HG03175 (cell line): ENCODE data around the gene IGSF6.
"Not testable (repeated sequence)": the region's sequence is repeated elsewhere in the genome, so short reads cannot be mapped to it uniquely, and the experiment has no call there.

Experiments
- ATAC-seq: cut with Tn5 transposase; IDR thresholded peaks from one replicate; pipeline ENCODE4 v1.9.1; 2021; ENCODE audit warnings: mild to moderate bottlenecking, moderate library complexity; ENCODE audit not compliant: unreplicated experiment

The IGSF6 gene

GRCh38 chr16:21630866-21631265 lies 21.5 kb downstream of the IGSF6 start:
- not testable (repeated sequence) for ATAC-seq

- not testable (repeated sequence) for ATAC-seq
These were observed 22.5 kb downstream of the IGSF6 start for GRCh38 chr16:21629616-21630539.

GRCh38 chr16:21628772-21629171 lies 23.6 kb downstream of the IGSF6 start:
- no peak for ATAC-seq

- no peak for ATAC-seq
These were observed 24.2 kb downstream of the IGSF6 start for GRCh38 chr16:21628121-21628726.

- no peak for ATAC-seq
These were observed 25.6 kb downstream of the IGSF6 start for GRCh38 chr16:21626659-21627277.

- ATAC-seq: no peak
These were observed 27.4 kb downstream of the IGSF6 start for GRCh38 chr16:21625026-21625425.

GRCh38 chr16:21622545-21622944 lies 29.9 kb downstream of the IGSF6 start:
- ATAC-seq: no peak

- ATAC-seq: no peak
These were observed 31.8 kb downstream of the IGSF6 start for GRCh38 chr16:21620592-21620991.

GRCh38 chr16:21619765-21620425 lies 32.5 kb downstream of the IGSF6 start:
- ATAC-seq: no peak

- ATAC-seq: no peak
These were observed 34.1 kb downstream of the IGSF6 start for GRCh38 chr16:21618281-21618680.

GRCh38 chr16:21617607-21618006 lies 34.8 kb downstream of the IGSF6 start:
- ATAC-seq: no peak

- no peak for ATAC-seq
These were observed 37.5 kb downstream of the IGSF6 start for GRCh38 chr16:21614896-21615295.

GRCh38 chr16:21613781-21614180 lies 38.6 kb downstream of the IGSF6 start:
- no peak for ATAC-seq

- ATAC-seq: no peak
These were observed 39.0 kb downstream of the IGSF6 start for GRCh38 chr16:21613361-21613760.

- no peak for ATAC-seq
These were observed 40.6 kb downstream of the IGSF6 start for GRCh38 chr16:21611556-21612384.

GRCh38 chr16:21611198-21611555 lies 41.2 kb downstream of the IGSF6 start:
- ATAC-seq: no peak

- no peak for ATAC-seq
These were observed 41.6 kb downstream of the IGSF6 start for GRCh38 chr16:21610766-21611165.

GRCh38 chr16:21610006-21610544 lies 42.3 kb downstream of the IGSF6 start:
- no peak for ATAC-seq

GRCh38 chr16:21608639-21609328 lies 43.6 kb downstream of the IGSF6 start:
- ATAC-seq: no peak

GRCh38 chr16:21605848-21606247 lies 46.6 kb downstream of the IGSF6 start:
- not testable (repeated sequence) for ATAC-seq
